Activated T-cell treated with anti-CD3 and anti-CD28 coated beads for 24 hours (primary cell): ENCODE data around the gene PTPRE.

ENCODE experiments used
- DNase-seq: peaks from one replicate; pipeline ENCODE4 v3.0.0-alpha.2; 2020; ENCODE audit warnings: low read depth

The PTPRE gene

GRCh38 chr10:128046156-128046952 lies 139.5 kb downstream of the PTPRE start:
- no peak for DNase-seq

GRCh38 chr10:128046953-128047290 lies 140.0 kb downstream of the PTPRE start:
- DNase-seq = no peak

GRCh38 chr10:128047351-128047750 lies 140.4 kb downstream of the PTPRE start:
- DNase-seq = peak; percentile 79

GRCh38 chr10:128047991-128048818 lies 141.3 kb downstream of the PTPRE start:
- DNase-seq = no peak

- DNase-seq = no peak
Observed at GRCh38 chr10:128048819-128049210, 141.9 kb downstream of the PTPRE start.

- DNase-seq = no peak
Observed at GRCh38 chr10:128049226-128050120, 142.6 kb downstream of the PTPRE start.

GRCh38 chr10:128050121-128050516 lies 143.2 kb downstream of the PTPRE start:
- no peak for DNase-seq

GRCh38 chr10:128050936-128051335 lies 144.0 kb downstream of the PTPRE start:
- no peak for DNase-seq

GRCh38 chr10:128051548-128051947 lies 144.6 kb downstream of the PTPRE start:
- no peak for DNase-seq

- DNase-seq = no peak
Observed at GRCh38 chr10:128052696-128053095, 145.8 kb downstream of the PTPRE start.

GRCh38 chr10:128053356-128053755 lies 146.5 kb downstream of the PTPRE start:
- no peak for DNase-seq

GRCh38 chr10:128054163-128054970 lies 147.5 kb downstream of the PTPRE start:
- no peak for DNase-seq

GRCh38 chr10:128055061-128055868 lies 148.4 kb downstream of the PTPRE start:
- no peak for DNase-seq

- no peak for DNase-seq
Observed at GRCh38 chr10:128056303-128057050, 149.6 kb downstream of the PTPRE start.

GRCh38 chr10:128058106-128058749 lies 151.3 kb downstream of the PTPRE start:
- no peak for DNase-seq

- no peak for DNase-seq
Observed at GRCh38 chr10:128058750-128059134, 151.8 kb downstream of the PTPRE start.

- no peak for DNase-seq
Observed at GRCh38 chr10:128059266-128059981, 152.5 kb downstream of the PTPRE start.

GRCh38 chr10:128059982-128060293 lies 153.0 kb downstream of the PTPRE start:
- no peak for DNase-seq
